SU-DHL-6 (cell line): ENCODE measurements around the gene KCNIP4.

Source experiments
- CTCF ChIP-seq: fragments of 200-600 bp; sonication (generic); IDR thresholded peaks from one replicate; pipeline ENCODE4 v1.5.1; 2017; ENCODE audit warnings: antibody characterized with exemption, mild to moderate bottlenecking, low read length, moderate library complexity; ENCODE audit not compliant: insufficient read depth, poor library complexity, severe bottlenecking
- EZH2phosphoT487 ChIP-seq: fragments of 200-600 bp; sonication (generic), shearing (Covaris generic); conservative IDR thresholded peaks from 2 replicates; pipeline ENCODE4 v1.6.1; 2018; ENCODE audit warnings: mild to moderate bottlenecking, antibody characterized with exemption, low read length, moderate library complexity, mixed read lengths

- TF ChIP-seq CTCF (no peak), EZH2phosphoT487 (no peak)
These were observed 1263.5 kb downstream of the KCNIP4 start for GRCh38 chr4:20684852-20685763.
